Bronchial epithelial cell (primary cell): ENCODE results near the gene MUC21. TPM values are rescaled to one million over a fixed set of nuclear protein-coding genes. Genes with fewer than 3 reads are reported as not detected.

Experiments
- DNase-seq: peaks from one replicate; pipeline ENCODE4 v3.0.0-alpha.2; 2010; ENCODE audit warnings: low read depth
- FAIRE-seq: peaks from 2 replicates; lab custom pipeline; 2011; peaks lifted over from hg19 to GRCh38; lab: Jason Lieb, UNC
- H3K27me3 ChIP-seq: 2 replicates; pipeline ENCODE4 v1.5.1; 2011; ENCODE audit warnings: low read length; ENCODE audit not compliant: control insufficient read depth, insufficient read depth
- H3K36me3 ChIP-seq: 2 replicates; pipeline ENCODE4 v1.5.1; 2011; ENCODE audit warnings: low read length; ENCODE audit not compliant: control insufficient read depth, insufficient read depth
- H3K4me3 ChIP-seq: 2 replicates; pipeline ENCODE4 v1.5.1; 2011; ENCODE audit warnings: mild to moderate bottlenecking, low read depth, low read length, control low read depth
- total RNA-seq: library from RNA; depleted of rRNA; stranded (reverse); fragments of >200 nt; gene quantifications from 2 replicates; pipeline ENCODE4 v1.2.1, GENCODE V29; 2014
- TF ChIP-seq, protein P1 (sequence below): IDR thresholded peaks from 2 replicates; pipeline ENCODE4 v1.5.1; 2011; ENCODE audit warnings: mild to moderate bottlenecking, moderate library complexity, low read length, control low read depth, inconsistent platforms; ENCODE audit not compliant: insufficient read depth, severe bottlenecking

The MUC21 gene
- total RNA-seq, 1 donor from 2014 or later, result 0.53 TPM

- Histone ChIP-seq H3K4me3 (no peak overlapping the region), H3K36me3 (no peaks in the 10 kb centered on the region), H3K27me3 (no peaks in the 10 kb centered on the region)
- DNase-seq, result peak; percentile 66
- FAIRE-seq, result no peak
- TF ChIP-seq, protein P1, sequence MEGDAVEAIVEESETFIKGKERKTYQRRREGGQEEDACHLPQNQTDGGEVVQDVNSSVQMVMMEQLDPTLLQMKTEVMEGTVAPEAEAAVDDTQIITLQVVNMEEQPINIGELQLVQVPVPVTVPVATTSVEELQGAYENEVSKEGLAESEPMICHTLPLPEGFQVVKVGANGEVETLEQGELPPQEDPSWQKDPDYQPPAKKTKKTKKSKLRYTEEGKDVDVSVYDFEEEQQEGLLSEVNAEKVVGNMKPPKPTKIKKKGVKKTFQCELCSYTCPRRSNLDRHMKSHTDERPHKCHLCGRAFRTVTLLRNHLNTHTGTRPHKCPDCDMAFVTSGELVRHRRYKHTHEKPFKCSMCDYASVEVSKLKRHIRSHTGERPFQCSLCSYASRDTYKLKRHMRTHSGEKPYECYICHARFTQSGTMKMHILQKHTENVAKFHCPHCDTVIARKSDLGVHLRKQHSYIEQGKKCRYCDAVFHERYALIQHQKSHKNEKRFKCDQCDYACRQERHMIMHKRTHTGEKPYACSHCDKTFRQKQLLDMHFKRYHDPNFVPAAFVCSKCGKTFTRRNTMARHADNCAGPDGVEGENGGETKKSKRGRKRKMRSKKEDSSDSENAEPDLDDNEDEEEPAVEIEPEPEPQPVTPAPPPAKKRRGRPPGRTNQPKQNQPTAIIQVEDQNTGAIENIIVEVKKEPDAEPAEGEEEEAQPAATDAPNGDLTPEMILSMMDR, result no peak
Measured at GRCh38 chr6:30970946-30971345, 12.6 kb upstream of the MUC21 start.

DNA sequence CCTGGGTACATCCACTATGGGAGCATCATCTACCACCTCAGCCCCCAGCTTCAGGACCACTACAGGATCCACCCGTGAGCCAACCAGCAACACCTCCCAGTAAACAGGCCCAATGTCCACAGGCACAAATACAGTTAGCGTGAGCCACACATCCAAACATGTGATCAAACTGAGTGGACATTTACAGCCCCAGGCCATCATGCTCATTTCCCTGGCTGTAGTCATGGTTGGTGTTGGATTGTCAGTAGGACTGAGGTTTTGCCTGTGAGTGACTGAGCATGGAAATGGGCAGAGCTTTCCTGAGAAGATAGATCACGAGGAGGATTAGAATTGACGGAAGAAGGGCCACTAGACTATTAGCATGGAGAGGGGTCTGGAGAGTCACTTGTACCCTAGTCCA, 10.7 kb upstream of the MUC21 start:
- TF ChIP-seq, protein P1, result no peak
- Histone ChIP-seq H3K27me3 (no peaks in the 10 kb centered on the region), H3K4me3 (no peak overlapping the region), H3K36me3 (no peaks in the 10 kb centered on the region)
- peak; percentile 23 for DNase-seq
- FAIRE-seq, result peak; percentile 84

GRCh38 chr6:30974490-30975252, 8.8 kb upstream of the MUC21 start:
- FAIRE-seq (no peak), DNase-seq (peak; percentile 42)
- Histone ChIP-seq H3K27me3 (no peaks in the 10 kb centered on the region), H3K4me3 (no peak overlapping the region), H3K36me3 (no peaks in the 10 kb centered on the region)
- TF ChIP-seq, protein P1, result no peak

DNA sequence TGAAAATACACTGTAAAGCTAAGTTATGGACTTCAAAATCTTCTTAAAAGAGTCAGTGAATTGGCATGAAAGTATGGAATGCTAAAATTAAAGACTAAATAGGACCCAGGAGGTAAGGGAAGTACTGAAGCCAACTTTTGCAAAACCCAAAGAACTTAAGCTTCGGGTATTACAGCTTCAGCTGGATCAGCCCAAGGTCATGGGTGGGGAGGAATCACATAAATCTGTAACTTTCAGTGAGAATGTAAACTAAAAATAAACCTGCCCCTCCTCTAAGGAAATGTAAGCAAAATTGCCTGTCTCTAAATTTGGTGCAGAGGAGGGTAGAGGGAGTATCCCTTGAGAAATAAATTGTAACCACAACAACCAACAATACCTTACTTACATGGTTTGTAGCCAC, 4.4 kb upstream of the MUC21 start:
- FAIRE-seq (no peak), DNase-seq (no peak)
- no peaks in the 10 kb centered on the region for H3K27me3 ChIP-seq
- TF ChIP-seq, protein P1, result no peak
- no peak overlapping the region for H3K4me3 ChIP-seq
- H3K36me3 ChIP-seq, result no peaks in the 10 kb centered on the region

DNA sequence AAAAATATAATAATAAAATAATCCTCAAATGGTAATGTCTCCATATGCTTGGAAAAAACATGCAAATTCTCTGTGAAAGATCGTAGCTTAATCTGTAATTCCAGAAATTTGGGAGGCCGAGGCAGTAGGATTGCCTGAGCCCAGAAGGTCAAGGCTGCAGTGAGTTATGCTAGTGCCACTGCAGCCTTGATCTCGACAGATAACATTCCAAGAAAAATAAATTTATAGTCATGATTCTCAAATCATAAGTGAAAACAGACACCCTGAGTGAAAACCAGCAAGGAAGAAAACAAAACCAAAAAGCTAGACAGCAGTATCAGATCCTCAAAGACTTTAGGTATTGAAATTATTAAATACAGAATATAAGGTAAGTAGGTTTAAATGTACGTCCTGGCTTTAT, 3.8 kb upstream of the MUC21 start:
- DNase-seq (no peak), FAIRE-seq (no peak)
- no peaks in the 10 kb centered on the region for H3K27me3 ChIP-seq
- TF ChIP-seq, protein P1, result no peak
- H3K36me3 ChIP-seq, result no peaks in the 10 kb centered on the region
- H3K4me3 ChIP-seq, result no peak overlapping the region
